ENCODE measurements around the gene DNAJC15. TPM values are rescaled to one million over a fixed set of nuclear protein-coding genes. Genes with fewer than 3 reads are reported as not detected.

Gene DNAJC15
- total RNA-seq, 1 experiment from 2014 or later, result 72.2 TPM

- H3K36me3 Mint-ChIP-seq (ENCODE audit: insufficient read depth, unreplicated experiment), result peaks cover 94% of the 10 kb centered on the region
- no peaks in the 10 kb centered on the region for H3K9me3 ChIP-seq
- TF ChIP-seq CTCF (IDR thresholded peaks at IDR 0.05; ENCODE audit: insufficient read depth in 1 of 2, low read depth in 1 of 2, low read length in 1 of 2, severe bottlenecking in 1 of 2, unreplicated experiment in 1 of 2), result no peak
- BruUV-seq (replicated peaks), result no TSS peak
- H3K9me3 Mint-ChIP-seq (ENCODE audit: unreplicated experiment), result no peaks in the 10 kb centered on the region
- peaks cover 29% of the 10 kb centered on the region for H3K4me1 Mint-ChIP-seq (ENCODE audit: low read depth, unreplicated experiment)
- no peak overlapping the region for H3K27ac Mint-ChIP-seq (ENCODE audit: unreplicated experiment)
- ChIA-PET CTCF (no interaction called here), POLR2A (no interaction called here)
- intact Hi-C loops (cut with micrococcal nuclease; ENCODE audit: unreplicated experiment), result loop anchor here (2.0 kb wide), 1 partner anchor 49 kb away; no protein-coding TSS in a partner anchor
- no peak overlapping the region for H3K4me3 Mint-ChIP-seq (ENCODE audit: unreplicated experiment)
- no peak overlapping the region for H3K4me3 ChIP-seq (ENCODE audit: low read depth, low read length)
- DNase-seq, result no peak
- no peaks in the 10 kb centered on the region for H3K36me3 ChIP-seq (ENCODE audit: control insufficient read depth, insufficient read depth, low read length)
- H3K4me1 ChIP-seq, result no peaks in the 10 kb centered on the region
- no peaks in the 10 kb centered on the region for H3K27me3 Mint-ChIP-seq (ENCODE audit: insufficient read depth, unreplicated experiment)
- no peaks in the 10 kb centered on the region for H3K27me3 ChIP-seq (replicated peaks; ENCODE audit: control insufficient read depth, insufficient read depth, low read length)
Observed at GRCh38 chr13:43083750-43084149, 60.4 kb downstream of the DNAJC15 start.

- no peak overlapping the region for H3K4me3 Mint-ChIP-seq (ENCODE audit: unreplicated experiment)
- 0 out of 2 replicates have a peak, but pooled peaks cover 1% of the 10 kb centered on the region for H3K36me3 ChIP-seq (ENCODE audit: control insufficient read depth, insufficient read depth, low read length)
- no peaks in the 10 kb centered on the region for H3K9me3 Mint-ChIP-seq (ENCODE audit: unreplicated experiment)
- no peaks in the 10 kb centered on the region for H3K27me3 Mint-ChIP-seq (ENCODE audit: insufficient read depth, unreplicated experiment)
- BruUV-seq (replicated peaks), result no TSS peak
- peaks cover 29% of the 10 kb centered on the region for H3K4me1 Mint-ChIP-seq (ENCODE audit: low read depth, unreplicated experiment)
- no peak overlapping the region for H3K4me3 ChIP-seq (ENCODE audit: low read depth, low read length)
- H3K4me1 ChIP-seq, result no peaks in the 10 kb centered on the region
- no peaks in the 10 kb centered on the region for H3K9me3 ChIP-seq
- intact Hi-C loops (cut with micrococcal nuclease; ENCODE audit: unreplicated experiment), result loop anchor here (2.0 kb wide), 1 partner anchor 47 kb away; no protein-coding TSS in a partner anchor
- no peak for DNase-seq
- H3K36me3 Mint-ChIP-seq (ENCODE audit: insufficient read depth, unreplicated experiment), result peaks cover 94% of the 10 kb centered on the region
- peak; percentile 46 to 55 for TF ChIP-seq CTCF (IDR thresholded peaks at IDR 0.05; ENCODE audit: insufficient read depth in 1 of 2, low read depth in 1 of 2, low read length in 1 of 2, severe bottlenecking in 1 of 2, unreplicated experiment in 1 of 2)
- CTCF ChIA-PET, result interaction anchor here (0.8 to 1.1 kb wide), 2 partner anchors 20 to 117 kb away, joined by 3 to 5 read pairs; no protein-coding TSS in a partner anchor
- H3K27me3 ChIP-seq (replicated peaks; ENCODE audit: control insufficient read depth, insufficient read depth, low read length), result no peaks in the 10 kb centered on the region
- POLR2A ChIA-PET, result no interaction called here
- H3K27ac Mint-ChIP-seq (ENCODE audit: unreplicated experiment), result no peak overlapping the region
Observed at GRCh38 chr13:43085545-43085944, 62.2 kb downstream of the DNAJC15 start.

- Histone ChIP-seq H3K9me3 (no peaks in the 10 kb centered on the region), H3K36me3 (ENCODE audit: control insufficient read depth, insufficient read depth, low read length) (0 out of 2 replicates have a peak, but pooled peaks cover 1% of the 10 kb centered on the region), H3K4me3 (ENCODE audit: low read depth, low read length) (no peak overlapping the region), H3K4me1 (no peaks in the 10 kb centered on the region), H3K27me3 (replicated peaks; ENCODE audit: control insufficient read depth, insufficient read depth, low read length) (no peaks in the 10 kb centered on the region)
- CTCF ChIA-PET, result interaction anchor here (1.1 kb wide), 1 partner anchor 20 kb away, joined by 5 read pairs; no protein-coding TSS in a partner anchor
- no peak overlapping the region for H3K4me3 Mint-ChIP-seq (ENCODE audit: unreplicated experiment)
- intact Hi-C loops (cut with micrococcal nuclease; ENCODE audit: unreplicated experiment), result no loop called here
- H3K9me3 Mint-ChIP-seq (ENCODE audit: unreplicated experiment), result no peaks in the 10 kb centered on the region
- BruUV-seq (replicated peaks), result no TSS peak
- peaks cover 29% of the 10 kb centered on the region for H3K4me1 Mint-ChIP-seq (ENCODE audit: low read depth, unreplicated experiment)
- POLR2A ChIA-PET, result no interaction called here
- H3K27ac Mint-ChIP-seq (ENCODE audit: unreplicated experiment), result no peak overlapping the region
- TF ChIP-seq CTCF (IDR thresholded peaks at IDR 0.05; ENCODE audit: insufficient read depth in 1 of 2, low read depth in 1 of 2, low read length in 1 of 2, severe bottlenecking in 1 of 2, unreplicated experiment in 1 of 2), result no peak
- H3K27me3 Mint-ChIP-seq (ENCODE audit: insufficient read depth, unreplicated experiment), result no peaks in the 10 kb centered on the region
- H3K36me3 Mint-ChIP-seq (ENCODE audit: insufficient read depth, unreplicated experiment), result peaks cover 94% of the 10 kb centered on the region
- no peak for DNase-seq
Observed at GRCh38 chr13:43086181-43086580, 62.8 kb downstream of the DNAJC15 start.

All from Caco-2 (cell line).